HG03432 (cell line): ENCODE data around the gene STN1.

ENCODE experiments used
- ATAC-seq: cut with Tn5 transposase; IDR thresholded peaks from one replicate; pipeline ENCODE4 v1.9.1; 2021; ENCODE audit warnings: mild to moderate bottlenecking, moderate library complexity; ENCODE audit not compliant: unreplicated experiment

Gene STN1

GRCh38 chr10:103869336-103869735 lies 48.6 kb downstream of the STN1 start:
- no peak for ATAC-seq

- no peak for ATAC-seq
Measured at GRCh38 chr10:103868200-103868599, 49.8 kb downstream of the STN1 start.

- no peak for ATAC-seq
Measured at GRCh38 chr10:103861505-103861904, 56.5 kb downstream of the STN1 start.

GRCh38 chr10:103859161-103860086 lies 58.6 kb downstream of the STN1 start:
- peak; percentile 58 for ATAC-seq

GRCh38 chr10:103858360-103858759 lies 59.6 kb downstream of the STN1 start:
- ATAC-seq, result no peak

- no peak for ATAC-seq
Measured at GRCh38 chr10:103856797-103857170, 61.2 kb downstream of the STN1 start.

GRCh38 chr10:103855852-103856796 lies 61.9 kb downstream of the STN1 start:
- ATAC-seq, result no peak

GRCh38 chr10:103855424-103855823 lies 62.6 kb downstream of the STN1 start, which contains the start of gene SH3PXD2A:
SH3PXD2A (minus strand) TSS chr10:103855576; CDS start chr10:103855266, 310 bp downstream.
- no peak for ATAC-seq

- no peak for ATAC-seq
Measured at GRCh38 chr10:103854686-103855391, 63.1 kb downstream of the STN1 start.

- ATAC-seq, result no peak
Measured at GRCh38 chr10:103854265-103854685, 63.7 kb downstream of the STN1 start.

GRCh38 chr10:103853428-103854264 lies 64.3 kb downstream of the STN1 start:
- ATAC-seq, result no peak

- no peak for ATAC-seq
Measured at GRCh38 chr10:103852856-103853255, 65.1 kb downstream of the STN1 start.

- no peak for ATAC-seq
Measured at GRCh38 chr10:103852189-103852711, 65.7 kb downstream of the STN1 start.

- no peak for ATAC-seq
Measured at GRCh38 chr10:103851261-103851660, 66.7 kb downstream of the STN1 start.

GRCh38 chr10:103850572-103850895 lies 67.5 kb downstream of the STN1 start:
- ATAC-seq, result no peak

GRCh38 chr10:103849880-103850571 lies 68.0 kb downstream of the STN1 start:
- no peak for ATAC-seq

GRCh38 chr10:103849212-103849877 lies 68.6 kb downstream of the STN1 start:
- ATAC-seq, result no peak

GRCh38 chr10:103847909-103848468 lies 70.0 kb downstream of the STN1 start:
- ATAC-seq, result no peak
